Tibial artery (tissue), 4 donors: ENCODE results near the gene MRPL12.

Experiments
- DNase-seq, 2 donors: peaks; one replicate each; pipeline ENCODE4 v3.0.0-alpha.2; 2019
- H3K27ac ChIP-seq, 2 donors: fragments of 200-600 bp; sonication (generic) in 1 of 2; 1 replicate in 1 of 2; 2 replicates in 1 of 2; pipeline ENCODE4 v1.5.1; 2018 to 2019; ENCODE audit warnings: mild to moderate bottlenecking in 1 of 2
- H3K27me3 ChIP-seq, 2 donors: fragments of 200-600 bp; sonication (generic) in 1 of 2; one replicate each; pipeline versions ENCODE4 v1.5.1 to v1.6.0; 2016 to 2019
- H3K36me3 ChIP-seq, 3 donors: fragments of 200-600 bp; sonication (generic) in 2 of 3; one replicate each; pipeline ENCODE4 v1.5.1; 2016 to 2019; ENCODE audit warnings: mild to moderate bottlenecking in 2 of 3
- H3K4me1 ChIP-seq, 4 donors: fragments of 200-600 bp; sonication (generic) in 2 of 4; 1 replicate in 3 of 4; 2 replicates in 1 of 4; pipeline ENCODE4 v1.5.1; 2016 to 2019
- H3K4me3 ChIP-seq, 2 donors: fragments of 200-600 bp; sonication (generic) in 1 of 2; 1 replicate in 1 of 2; 2 replicates in 1 of 2; pipeline ENCODE4 v1.5.1; 2018 to 2019; ENCODE audit warnings: mild to moderate bottlenecking in 2 of 2
- H3K9me3 ChIP-seq, 3 donors: fragments of 200-600 bp; sonication (generic) in 1 of 3; one replicate each; pipeline ENCODE4 v1.5.1; 2016 to 2019
- intact Hi-C: fragments of 100-400 bp; cut with DNase I; formaldehyde crosslinking; loops from one replicate; pipeline ENCODE4 v1.15.0; 2023; ENCODE audit warnings: low total_unique reads
- TF ChIP-seq, protein P1 (sequence below), 2 experiments: fragments of 200-600 bp in 1 of 2; fragments of 450-650 bp in 1 of 2; IDR thresholded peaks; one replicate each; pipeline ENCODE4 v1.5.1; 2017 to 2019; ENCODE audit warnings: antibody characterized with exemption in 2 of 2, mild to moderate bottlenecking in 1 of 2, moderate library complexity in 1 of 2

MRPL12 gene

GRCh38 chr17:81691608-81692007 lies 11.6 kb upstream of the MRPL12 start:
- Histone ChIP-seq H3K4me3 (no peak overlapping the region), H3K4me1 (peaks cover 0 to 5% (median under 1%) of the 10 kb centered on the region in 4 donors), H3K36me3 (peaks cover 86 to 100% (median 100%) of the 10 kb centered on the region in 3 donors), H3K9me3 (no peaks in the 10 kb centered on the region), H3K27me3 (no peaks in the 10 kb centered on the region), H3K27ac (no peak overlapping the region)
- TF ChIP-seq, protein P1, sequence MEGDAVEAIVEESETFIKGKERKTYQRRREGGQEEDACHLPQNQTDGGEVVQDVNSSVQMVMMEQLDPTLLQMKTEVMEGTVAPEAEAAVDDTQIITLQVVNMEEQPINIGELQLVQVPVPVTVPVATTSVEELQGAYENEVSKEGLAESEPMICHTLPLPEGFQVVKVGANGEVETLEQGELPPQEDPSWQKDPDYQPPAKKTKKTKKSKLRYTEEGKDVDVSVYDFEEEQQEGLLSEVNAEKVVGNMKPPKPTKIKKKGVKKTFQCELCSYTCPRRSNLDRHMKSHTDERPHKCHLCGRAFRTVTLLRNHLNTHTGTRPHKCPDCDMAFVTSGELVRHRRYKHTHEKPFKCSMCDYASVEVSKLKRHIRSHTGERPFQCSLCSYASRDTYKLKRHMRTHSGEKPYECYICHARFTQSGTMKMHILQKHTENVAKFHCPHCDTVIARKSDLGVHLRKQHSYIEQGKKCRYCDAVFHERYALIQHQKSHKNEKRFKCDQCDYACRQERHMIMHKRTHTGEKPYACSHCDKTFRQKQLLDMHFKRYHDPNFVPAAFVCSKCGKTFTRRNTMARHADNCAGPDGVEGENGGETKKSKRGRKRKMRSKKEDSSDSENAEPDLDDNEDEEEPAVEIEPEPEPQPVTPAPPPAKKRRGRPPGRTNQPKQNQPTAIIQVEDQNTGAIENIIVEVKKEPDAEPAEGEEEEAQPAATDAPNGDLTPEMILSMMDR (IDR thresholded peaks at IDR 0.05), result no peak
- intact Hi-C loops, result no loop called here
- no peak for DNase-seq

GRCh38 chr17:81693509-81694210 lies 9.5 kb upstream of the MRPL12 start:
- peaks cover 85 to 100% (median 100%) of the 10 kb centered on the region in 3 donors for H3K36me3 ChIP-seq
- TF ChIP-seq, protein P1 (IDR thresholded peaks at IDR 0.05), result no peak

DNA sequence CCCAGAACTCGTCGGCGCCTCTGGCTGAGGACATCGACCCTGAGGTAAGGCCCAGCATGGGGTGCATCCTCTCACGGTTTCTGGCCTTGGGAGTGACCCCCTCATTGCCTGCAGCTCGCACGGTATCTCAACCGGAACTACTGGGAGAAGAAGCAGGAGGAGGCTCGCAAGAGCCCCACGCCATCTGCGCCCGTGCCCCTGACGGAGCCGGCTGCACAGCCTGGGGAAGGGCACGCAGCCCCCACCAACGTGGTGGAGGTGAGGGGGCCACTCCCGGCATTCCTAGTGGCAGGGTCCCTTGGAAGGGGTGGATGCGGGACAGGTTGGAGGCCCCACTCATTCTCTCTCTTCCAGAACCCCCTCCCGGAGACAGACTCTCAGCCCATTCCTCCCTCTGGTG lies 8.4 kb upstream of the MRPL12 start:
- DNase-seq, result no peak
- no peak overlapping the region for H3K27ac ChIP-seq
- no peaks in the 10 kb centered on the region for H3K9me3 ChIP-seq
- H3K27me3 ChIP-seq, result no peaks in the 10 kb centered on the region
- peaks cover 79 to 100% (median 100%) of the 10 kb centered on the region in 3 donors for H3K36me3 ChIP-seq
- H3K4me3 ChIP-seq, result no peak overlapping the region
- TF ChIP-seq, protein P1 (IDR thresholded peaks at IDR 0.05), result no peak
- no peaks in the 10 kb centered on the region for H3K4me1 ChIP-seq
- intact Hi-C loops, result no loop called here

More at GRCh38 chr17:81693509-81694210, 9.5 kb upstream of the MRPL12 start:
- no peak for DNase-seq
- Histone ChIP-seq H3K27me3 (no peaks in the 10 kb centered on the region), H3K9me3 (no peaks in the 10 kb centered on the region), H3K4me1 (no peaks in the 10 kb centered on the region), H3K27ac (no peak overlapping the region), H3K4me3 (no peak overlapping the region)
- intact Hi-C loops, result no loop called here

- no peaks in the 10 kb centered on the region for H3K9me3 ChIP-seq
- intact Hi-C loops, result no loop called here
- H3K27me3 ChIP-seq, result no peaks in the 10 kb centered on the region
- DNase-seq, result no peak
- H3K4me3 ChIP-seq, result no peak overlapping the region
- H3K27ac ChIP-seq, result no peak overlapping the region
- no peaks in the 10 kb centered on the region for H3K4me1 ChIP-seq
- peaks cover 75 to 100% (median 96%) of the 10 kb centered on the region in 3 donors for H3K36me3 ChIP-seq
- TF ChIP-seq, protein P1 (IDR thresholded peaks at IDR 0.05), result no peak
Observed at GRCh38 chr17:81695211-81695610, 8.0 kb upstream of the MRPL12 start.

GRCh38 chr17:81695801-81696200 lies 7.4 kb upstream of the MRPL12 start:
- TF ChIP-seq, protein P1 (IDR thresholded peaks at IDR 0.05), result no peak
- no peak overlapping the region for H3K4me3 ChIP-seq
- H3K27me3 ChIP-seq, result no peaks in the 10 kb centered on the region
- H3K27ac ChIP-seq, result no peak overlapping the region
- no peak for DNase-seq
- H3K36me3 ChIP-seq, result peaks cover 69 to 100% (median 95%) of the 10 kb centered on the region in 3 donors
- intact Hi-C loops, result no loop called here
- H3K4me1 ChIP-seq, result peaks cover 0 to 3% (median under 1%) of the 10 kb centered on the region in 4 donors
- H3K9me3 ChIP-seq, result no peaks in the 10 kb centered on the region
